Measurements from ENCODE around the gene TSTD1. TPM values are rescaled to one million over a fixed set of nuclear protein-coding genes. Genes with fewer than 3 reads are reported as not detected.
A peak's percentile ranks its signal among the peaks of the same experiment; 100 is the strongest.

The TSTD1 gene
- total RNA-seq = 53.2 to 60.3 TPM (median 53.7 TPM) in 3 replicates

GRCh38 chr1:161038523-161039153 lies at the start of gene TSTD1:
TSTD1 (minus strand) TSS chr1:161038964; CDS start chr1:161038889, 75 bp downstream.
- H3K36me3 Mint-ChIP-seq = peaks cover 20% of the 10 kb centered on the region
- no peaks in the 10 kb centered on the region for H3K9me3 Mint-ChIP-seq
- H3K27ac Mint-ChIP-seq = peak within 1 kb of the TSS; percentile 94
- DNase-seq (ENCODE audit: low spot score in 2 of 2, unreplicated experiment in 2 of 2) = peak in 1 of 2 experiments; percentile 82
- no peak for TF ChIP-seq CTCF (IDR thresholded peaks at IDR 0.05; ENCODE audit: unreplicated experiment)
- peak within 1 kb of the TSS; percentile 79 for H3K4me3 Mint-ChIP-seq
- H3K27me3 Mint-ChIP-seq (ENCODE audit: low read depth) = no peaks in the 10 kb centered on the region
- H3K4me1 Mint-ChIP-seq = peaks cover 17% of the 10 kb centered on the region

GRCh38 chr1:161086457-161086856 lies 47.7 kb upstream of the TSTD1 start:
- no peak for DNase-seq (ENCODE audit: low spot score in 2 of 2, unreplicated experiment in 2 of 2)
- H3K36me3 Mint-ChIP-seq = no peaks in the 10 kb centered on the region
- peaks cover 83% of the 10 kb centered on the region for H3K4me1 Mint-ChIP-seq
- peak overlapping the region; percentile 69 for H3K4me3 Mint-ChIP-seq
- H3K27me3 Mint-ChIP-seq (ENCODE audit: low read depth) = no peaks in the 10 kb centered on the region
- peak overlapping the region; percentile 94 for H3K27ac Mint-ChIP-seq
- no peaks in the 10 kb centered on the region for H3K9me3 Mint-ChIP-seq
- TF ChIP-seq CTCF (IDR thresholded peaks at IDR 0.05; ENCODE audit: unreplicated experiment) = no peak

GRCh38 chr1:161085165-161085564 lies 46.4 kb upstream of the TSTD1 start:
- Mint-ChIP-seq H3K4me3 (peak overlapping the region; percentile 69), H3K4me1 (peaks cover 80% of the 10 kb centered on the region), H3K27me3 (ENCODE audit: low read depth) (no peaks in the 10 kb centered on the region), H3K9me3 (no peaks in the 10 kb centered on the region), H3K27ac (peak overlapping the region; percentile 94), H3K36me3 (peaks cover 5% of the 10 kb centered on the region)
- no peak for TF ChIP-seq CTCF (IDR thresholded peaks at IDR 0.05; ENCODE audit: unreplicated experiment)
- no peak for DNase-seq (ENCODE audit: low spot score in 2 of 2, unreplicated experiment in 2 of 2)

GRCh38 chr1:161084597-161084988 lies 45.8 kb upstream of the TSTD1 start:
- H3K9me3 Mint-ChIP-seq = no peaks in the 10 kb centered on the region
- no peak for TF ChIP-seq CTCF (IDR thresholded peaks at IDR 0.05; ENCODE audit: unreplicated experiment)
- peak in 1 of 2 experiments; percentile 51 for DNase-seq (ENCODE audit: low spot score in 2 of 2, unreplicated experiment in 2 of 2)
- H3K27me3 Mint-ChIP-seq (ENCODE audit: low read depth) = no peaks in the 10 kb centered on the region
- peaks cover 8% of the 10 kb centered on the region for H3K36me3 Mint-ChIP-seq
- peak overlapping the region; percentile 69 for H3K4me3 Mint-ChIP-seq
- peak overlapping the region; percentile 94 for H3K27ac Mint-ChIP-seq
- peaks cover 75% of the 10 kb centered on the region for H3K4me1 Mint-ChIP-seq

GRCh38 chr1:161083748-161084596 lies 45.2 kb upstream of the TSTD1 start:
- peak overlapping the region; percentile 69 for H3K4me3 Mint-ChIP-seq
- H3K9me3 Mint-ChIP-seq = no peaks in the 10 kb centered on the region
- DNase-seq (ENCODE audit: low spot score in 2 of 2, unreplicated experiment in 2 of 2) = no peak
- peak overlapping the region; percentile 94 for H3K27ac Mint-ChIP-seq
- peaks cover 70% of the 10 kb centered on the region for H3K4me1 Mint-ChIP-seq
- TF ChIP-seq CTCF (IDR thresholded peaks at IDR 0.05; ENCODE audit: unreplicated experiment) = no peak
- H3K36me3 Mint-ChIP-seq = peaks cover 12% of the 10 kb centered on the region
- H3K27me3 Mint-ChIP-seq (ENCODE audit: low read depth) = no peaks in the 10 kb centered on the region
